Activated CD4-positive, alpha-beta T cell treated with anti-CD3 and anti-CD28 coated beads for 1 hour (primary cell): ENCODE results near the gene MEN1.

ENCODE experiments used
- DNase-seq: peaks from one replicate; pipeline ENCODE4 v3.0.0-alpha.2; 2020

The MEN1 gene

GRCh38 chr11:64778223-64778472 is 32.2 kb downstream of the MEN1 start:
- DNase-seq, result no peak

DNA sequence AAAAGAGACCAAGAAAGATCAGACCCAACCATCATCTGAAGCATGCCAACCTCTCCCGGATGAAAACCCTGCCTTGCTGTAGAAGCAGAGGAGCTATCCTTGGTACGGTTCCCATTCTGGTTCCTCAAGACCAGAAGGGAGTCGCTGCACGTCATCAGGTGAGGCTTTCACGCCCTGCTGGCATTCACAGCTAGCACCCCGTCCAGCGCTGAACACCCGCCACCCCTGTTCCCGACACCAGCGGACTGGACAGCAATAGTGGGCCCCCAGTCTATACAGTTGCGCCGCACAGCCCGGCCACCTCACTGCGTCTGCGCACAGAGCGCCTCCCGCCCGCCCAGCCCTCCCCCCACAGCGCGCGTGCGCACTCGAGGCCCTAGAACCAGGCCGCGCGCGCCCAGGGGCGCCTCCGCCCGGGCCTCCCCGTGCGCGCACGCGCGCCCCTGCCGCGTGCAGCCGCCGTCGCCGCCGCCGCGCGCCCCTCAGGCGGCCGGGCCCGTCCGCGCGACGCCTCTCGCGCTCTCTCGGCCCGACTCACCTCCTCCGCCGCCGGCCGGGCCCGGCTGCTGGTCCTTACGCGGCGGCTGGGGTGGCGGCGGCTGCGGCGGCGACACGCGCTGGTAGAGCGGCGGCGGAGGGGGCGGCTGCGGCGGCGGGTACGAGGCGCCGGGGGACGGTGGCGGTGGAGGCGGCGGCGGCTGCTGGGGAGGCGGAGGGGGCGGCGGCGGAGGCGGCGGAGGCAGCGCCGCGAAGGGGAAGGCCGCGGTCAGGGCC is 32.7 kb downstream of the MEN1 start:
- peak; percentile 74 for DNase-seq

DNA sequence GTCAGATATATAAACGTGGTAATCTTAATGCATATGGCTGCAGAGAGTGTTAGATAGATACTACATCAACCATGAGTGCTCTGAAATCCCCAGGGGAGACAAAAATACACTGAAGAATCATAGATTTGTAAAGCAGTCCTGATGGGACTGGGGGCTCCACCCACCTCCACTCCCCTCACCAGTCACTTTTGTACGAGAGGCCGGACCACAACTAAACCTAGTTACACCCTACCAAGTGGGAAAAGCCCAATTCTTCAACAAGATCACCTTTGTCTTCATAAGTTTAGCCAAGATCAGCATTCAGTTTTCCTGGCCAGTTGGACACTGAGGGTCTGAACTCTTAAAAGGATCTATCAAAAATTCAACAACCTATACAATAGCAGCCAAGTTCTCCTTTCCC is 33.5 kb downstream of the MEN1 start:
- no peak for DNase-seq

- DNase-seq, result no peak
Measured at GRCh38 chr11:64776425-64776824, 33.9 kb downstream of the MEN1 start.

DNA sequence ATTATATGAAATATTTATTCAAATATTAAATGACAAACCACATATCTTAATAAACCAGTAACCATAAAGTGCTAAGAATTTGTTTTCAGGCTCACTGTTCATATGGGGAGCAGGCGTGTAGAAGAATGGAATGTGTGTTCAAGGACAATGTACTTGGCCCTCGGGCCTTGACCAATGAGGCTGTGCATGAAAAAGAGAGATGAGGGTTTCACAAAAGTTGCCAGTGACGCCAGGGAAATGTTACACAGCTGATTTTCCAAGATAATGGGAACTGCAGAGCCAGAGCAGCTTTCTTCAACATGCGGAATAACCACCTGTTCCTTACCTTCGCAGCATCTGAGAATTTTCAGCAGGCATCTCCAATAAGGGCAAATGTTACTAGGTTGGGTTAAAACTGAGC is 36.2 kb downstream of the MEN1 start:
- DNase-seq, result no peak

GRCh38 chr11:64772303-64773018 is 37.9 kb downstream of the MEN1 start:
- no peak for DNase-seq

DNA sequence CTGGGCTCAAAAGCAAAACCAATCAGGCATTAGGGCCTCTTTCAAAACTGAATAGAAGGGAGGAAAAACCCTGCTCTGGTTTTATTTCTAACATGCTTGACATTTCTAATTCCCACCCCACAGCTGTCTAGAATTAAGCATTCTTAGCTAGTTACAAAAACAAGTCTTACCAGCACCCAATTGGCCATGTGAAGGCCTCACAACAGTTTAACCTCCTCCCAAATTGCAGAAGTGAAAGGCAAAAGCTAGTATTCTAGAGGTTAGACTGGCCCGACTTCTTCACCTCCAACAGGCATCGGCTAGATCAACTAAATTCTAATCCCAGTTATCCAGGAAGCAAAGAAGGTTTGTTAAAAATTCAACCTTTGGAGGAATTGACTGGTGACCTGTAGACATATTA is 38.5 kb downstream of the MEN1 start:
- no peak for DNase-seq

DNA sequence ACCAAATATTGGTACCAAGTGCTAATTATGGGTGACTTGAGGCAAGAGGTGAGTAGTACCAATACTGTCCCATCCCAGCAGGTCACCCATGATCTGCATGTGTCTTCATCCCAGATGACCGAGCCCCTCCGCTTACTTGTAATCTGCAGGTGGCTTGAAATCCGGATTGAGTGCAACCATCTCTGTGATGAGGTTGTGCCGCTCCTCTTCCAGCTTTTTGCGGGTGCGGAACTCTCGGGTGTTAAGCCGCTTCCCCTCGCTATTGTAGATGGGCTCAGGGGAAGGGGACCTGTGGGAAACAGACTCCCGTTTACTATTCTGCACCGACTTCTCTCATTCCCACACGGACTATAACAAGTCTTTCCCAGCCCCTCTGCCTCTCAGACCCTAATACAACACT is 40.2 kb downstream of the MEN1 start:
- DNase-seq, result no peak

DNA sequence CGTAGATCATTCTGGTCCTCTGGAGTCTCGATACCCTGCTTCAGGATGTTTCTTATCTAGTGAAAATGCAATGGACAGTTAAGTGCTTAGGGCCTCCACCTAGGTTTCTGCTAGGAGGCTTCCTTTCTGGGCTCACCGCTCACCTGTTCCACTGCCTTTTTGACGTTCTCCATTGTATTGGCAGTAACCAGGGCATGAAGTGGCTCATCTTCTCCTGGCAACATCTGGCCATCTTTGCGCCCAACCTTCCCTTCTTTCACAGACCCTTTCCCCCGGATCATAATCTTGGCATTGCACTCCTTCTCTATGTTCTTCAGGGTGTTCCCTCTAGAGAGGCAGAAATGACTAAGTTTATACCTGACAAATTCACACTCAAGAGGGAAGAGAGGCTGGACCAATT is 41.1 kb downstream of the MEN1 start:
- DNase-seq, result no peak

DNA sequence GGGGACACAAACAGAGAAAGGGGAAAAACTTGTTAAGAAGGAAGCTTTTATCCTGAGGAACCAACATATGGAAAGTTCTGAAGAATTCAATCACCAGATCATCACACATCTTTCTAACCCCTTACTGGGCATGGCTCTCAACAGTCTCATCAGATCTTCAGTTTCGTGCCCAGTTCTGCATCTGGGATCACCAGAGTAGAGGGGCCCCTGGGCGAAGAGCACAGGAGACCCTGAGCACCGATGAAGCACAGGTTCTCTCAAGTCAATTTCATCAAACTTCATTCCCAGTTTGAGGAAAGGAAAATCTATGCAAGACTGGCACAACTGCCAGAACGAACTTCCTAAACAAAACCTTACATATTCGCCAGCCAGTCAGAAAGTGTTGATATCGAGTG is 42.1 kb downstream of the MEN1 start:
- DNase-seq, result no peak

- DNase-seq, result peak; percentile 64
Measured at GRCh38 chr11:64767344-64768299, 42.7 kb downstream of the MEN1 start.

DNA sequence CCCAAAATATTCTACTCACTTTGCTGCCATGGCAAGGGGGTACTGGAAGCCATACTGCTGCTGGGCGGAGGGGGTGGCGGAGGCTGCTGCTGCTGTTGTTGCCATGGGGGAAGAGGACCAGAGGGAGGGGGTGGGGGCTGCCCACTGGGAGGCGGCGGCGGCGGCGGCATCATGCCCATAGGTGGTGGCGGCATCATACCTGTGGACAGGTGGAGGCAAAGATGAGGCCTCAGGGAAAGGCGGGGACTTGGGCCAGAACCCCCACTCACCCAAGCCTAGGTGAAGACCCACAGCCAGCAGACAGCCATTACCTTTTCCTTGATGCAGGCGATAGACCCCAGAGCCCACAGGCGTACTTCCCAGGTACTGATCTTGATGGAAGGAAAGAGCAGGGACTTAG is 43.5 kb downstream of the MEN1 start:
- no peak for DNase-seq

- no peak for DNase-seq
Measured at GRCh38 chr11:64765851-64766665, 44.3 kb downstream of the MEN1 start.

DNA sequence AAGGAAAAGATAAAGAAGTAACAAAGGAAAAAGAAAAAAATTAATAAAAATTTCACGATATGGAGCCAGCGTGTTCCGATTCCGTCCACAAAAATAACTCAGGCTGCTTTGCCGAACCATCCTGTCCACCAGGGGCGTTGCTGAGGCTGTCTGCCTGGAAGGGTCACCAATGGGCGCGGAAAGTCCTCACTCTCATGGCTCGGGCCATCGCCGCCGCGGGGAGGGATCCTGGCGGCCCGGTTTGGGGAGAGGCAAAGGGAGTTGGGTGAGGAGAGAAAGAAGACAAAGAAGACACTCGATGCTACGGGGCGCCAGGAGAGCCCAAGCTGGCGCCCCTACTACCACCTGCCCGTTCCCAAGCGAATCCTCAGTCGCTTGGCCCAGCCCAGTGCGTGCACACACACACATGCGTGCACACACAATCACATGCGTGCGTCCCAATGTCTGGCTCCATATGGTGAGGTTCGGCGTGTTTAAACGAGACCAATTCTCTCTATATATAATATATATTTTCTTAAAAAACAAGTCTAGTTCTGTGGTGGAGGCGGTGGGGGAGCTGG is 45.0 kb downstream of the MEN1 start:
- no peak for DNase-seq

DNA sequence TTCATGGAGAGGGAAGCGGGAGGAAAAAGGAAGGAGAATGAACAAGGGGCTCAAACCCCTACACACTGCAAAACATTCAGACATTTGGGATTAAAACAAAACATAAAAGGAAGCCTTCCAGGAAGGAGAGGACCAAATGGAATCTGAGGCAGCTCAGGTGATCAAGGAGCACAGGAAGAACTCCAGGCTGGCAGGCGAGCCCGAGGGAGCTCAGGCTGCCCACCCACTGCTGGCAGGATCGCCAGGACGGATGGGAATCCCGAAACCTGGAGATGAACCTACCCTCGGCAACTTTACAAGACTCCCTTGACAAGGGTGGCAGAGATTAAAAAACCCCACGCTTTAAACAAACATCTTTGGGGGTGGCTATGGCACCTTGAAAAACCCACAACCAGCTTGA is 45.6 kb downstream of the MEN1 start:
- DNase-seq, result no peak

DNA sequence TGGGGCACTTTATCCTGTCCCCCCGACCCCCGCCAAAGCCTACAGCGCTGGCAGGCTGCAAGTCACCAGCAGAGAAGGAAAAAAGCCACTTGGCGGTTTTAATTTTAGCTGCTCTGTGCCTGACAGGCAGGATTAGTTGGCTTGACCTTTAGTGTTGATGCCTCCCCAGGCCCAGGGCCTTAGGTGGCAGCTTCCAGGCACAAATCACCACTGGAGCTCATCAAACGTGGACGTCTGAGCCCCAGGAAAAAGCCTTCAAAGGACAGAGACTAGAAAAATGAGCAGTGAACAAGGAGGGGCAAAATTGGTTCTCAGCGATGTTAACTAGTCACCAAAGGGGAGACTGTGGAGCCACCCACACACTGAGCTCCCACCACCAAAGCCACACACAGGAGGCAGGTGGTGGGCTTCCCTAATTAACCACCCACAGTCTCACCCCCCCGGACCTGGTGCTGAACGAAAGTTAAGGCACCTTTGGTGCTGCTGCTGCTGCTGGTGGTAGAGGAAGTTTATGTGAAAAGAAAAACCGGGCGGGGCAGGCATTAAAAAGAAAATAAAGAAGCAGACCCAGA is 46.2 kb downstream of the MEN1 start:
- peak; percentile 41 for DNase-seq

GRCh38 chr11:64763526-64764039 is 46.8 kb downstream of the MEN1 start:
- DNase-seq, result no peak

DNA sequence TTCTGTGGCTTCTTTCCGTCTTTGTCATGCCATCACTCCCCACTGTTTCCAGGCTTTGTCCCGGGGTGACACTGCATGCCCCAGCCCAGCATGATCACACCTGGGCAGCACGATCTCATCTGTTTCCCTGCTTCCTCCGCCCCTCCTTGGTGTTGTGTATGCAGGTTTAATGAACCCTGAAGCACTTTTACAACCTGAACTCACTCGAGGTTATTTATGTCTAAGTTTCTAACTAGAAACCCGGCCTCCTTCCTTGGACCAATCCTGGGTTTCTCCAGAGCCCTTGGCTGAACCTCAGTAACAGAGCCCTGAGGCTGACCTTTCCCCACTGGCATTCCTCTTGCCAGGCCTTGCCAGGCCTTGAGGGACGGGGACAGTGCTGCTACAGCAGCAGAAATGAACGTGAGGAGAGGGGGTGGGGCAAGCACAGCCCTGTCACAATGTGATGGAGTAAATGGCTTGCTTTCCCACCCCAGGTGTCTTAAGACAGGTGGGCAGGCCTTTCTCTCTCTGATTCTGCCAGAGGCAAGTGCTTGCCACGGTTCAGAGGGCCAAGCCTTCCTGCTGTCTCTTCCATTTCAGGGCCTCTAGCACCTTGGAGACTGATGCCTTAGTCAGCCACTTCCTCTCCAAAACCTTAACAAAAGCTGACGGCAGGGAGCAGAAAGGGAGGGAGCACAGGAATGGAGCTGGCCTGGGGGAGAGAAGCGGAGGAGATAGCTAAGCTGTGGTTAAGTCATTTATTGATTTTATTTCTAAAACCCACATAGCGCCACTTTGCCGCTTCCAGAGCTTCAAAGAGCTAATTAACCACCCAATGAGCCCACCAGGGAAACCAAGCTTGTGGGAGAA is 47.5 kb downstream of the MEN1 start:
- no peak for DNase-seq

DNA sequence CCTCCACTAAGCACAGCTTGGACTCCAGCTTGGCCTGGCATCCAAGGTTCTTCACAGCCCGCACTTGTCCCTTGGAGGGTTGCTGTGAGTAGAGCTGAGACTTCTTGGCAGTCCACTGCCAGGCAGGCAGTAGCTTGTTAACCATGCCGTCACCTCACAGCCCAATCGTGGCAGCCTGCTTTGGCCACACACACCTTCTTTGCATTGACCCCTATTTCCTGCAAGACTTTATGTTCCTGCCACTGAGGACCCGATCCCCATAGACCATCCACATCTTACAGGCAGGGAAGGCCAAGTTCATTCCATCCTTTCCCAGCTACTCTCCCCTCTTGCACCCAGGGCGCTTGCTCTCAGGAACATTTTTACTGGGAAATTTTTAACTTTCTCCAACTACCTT is 48.1 kb downstream of the MEN1 start:
- no peak for DNase-seq

DNA sequence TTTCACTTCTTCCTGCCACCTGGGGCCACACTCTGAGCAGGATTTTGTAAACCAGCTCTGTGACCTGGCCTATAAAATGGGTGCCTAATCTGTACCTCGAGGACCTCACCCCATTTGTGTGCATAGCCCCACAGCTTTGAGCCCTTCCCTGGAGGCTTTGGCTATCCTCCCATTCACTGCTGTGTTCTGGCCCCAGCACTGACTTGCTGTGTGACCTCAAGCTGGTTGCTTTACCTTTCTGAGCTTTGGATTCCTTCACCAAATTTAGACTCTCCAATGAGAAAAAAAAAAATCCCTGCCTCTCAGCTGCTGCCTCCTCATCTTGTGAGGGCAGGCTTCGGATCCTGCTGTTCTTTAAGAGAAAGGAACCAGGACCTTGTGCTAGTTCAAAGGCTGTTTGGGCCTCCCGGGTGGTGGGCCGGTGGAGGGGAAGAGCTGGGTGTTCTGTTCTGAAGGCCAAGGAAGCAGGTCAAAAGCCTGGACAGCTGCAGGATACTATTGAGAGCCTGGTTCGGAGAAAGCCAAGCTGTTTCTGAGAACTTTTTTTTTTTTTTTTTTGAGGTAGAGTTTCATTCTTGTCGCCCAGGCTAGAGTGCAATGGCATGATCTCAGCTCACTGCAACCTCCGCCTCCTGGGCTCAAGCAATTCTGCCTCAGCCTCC is 49.5 kb downstream of the MEN1 start:
- no peak for DNase-seq
